Stimulated activated CD8-positive, alpha-beta memory T cell treated with anti-CD3 and anti-CD28 coated beads, Interleukin-7, amount 100 ng/mL, for 24 hours (primary cell): ENCODE results near the gene PIGH.
"Not testable (repeated sequence)": the region's sequence is repeated elsewhere in the genome, so short reads cannot be mapped to it uniquely, and the experiment has no call there.

ENCODE experiments used
- DNase-seq: peaks from one replicate; pipeline ENCODE4 v3.0.0-alpha.2; 2020; ENCODE audit warnings: low read depth

The PIGH gene

GRCh38 chr14:67551123-67551522 is 48.9 kb downstream of the PIGH start:
- DNase-seq, result no peak

GRCh38 chr14:67549734-67550133 is 50.3 kb downstream of the PIGH start:
- DNase-seq, result no peak

DNA sequence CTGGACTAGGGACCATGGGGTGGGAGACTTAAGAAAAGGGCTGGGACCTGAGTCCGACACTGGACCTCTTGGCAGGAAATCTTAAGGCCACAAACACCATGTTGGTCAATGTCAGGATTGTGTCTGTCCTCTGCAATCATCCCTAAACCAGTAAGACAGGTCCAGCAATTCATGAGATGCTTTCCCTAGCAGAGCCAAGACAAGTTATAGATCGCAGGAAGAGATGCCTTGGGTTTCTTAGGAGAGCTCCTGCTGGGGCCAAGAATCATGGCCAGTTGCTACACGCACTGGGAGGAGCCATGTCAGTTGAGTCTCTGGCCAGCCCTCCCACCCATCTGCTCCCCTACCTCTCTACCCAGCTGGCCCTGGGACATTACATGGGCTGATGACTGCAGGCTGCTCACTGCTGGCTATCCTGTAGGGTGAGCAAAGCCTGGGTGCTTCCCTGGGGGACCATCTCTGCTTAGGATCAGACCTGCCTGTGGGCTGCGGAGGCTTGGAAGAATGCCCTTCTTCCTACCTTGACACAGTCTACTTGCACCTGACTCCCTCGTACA is 52.8 kb downstream of the PIGH start:
- DNase-seq, result no peak

DNA sequence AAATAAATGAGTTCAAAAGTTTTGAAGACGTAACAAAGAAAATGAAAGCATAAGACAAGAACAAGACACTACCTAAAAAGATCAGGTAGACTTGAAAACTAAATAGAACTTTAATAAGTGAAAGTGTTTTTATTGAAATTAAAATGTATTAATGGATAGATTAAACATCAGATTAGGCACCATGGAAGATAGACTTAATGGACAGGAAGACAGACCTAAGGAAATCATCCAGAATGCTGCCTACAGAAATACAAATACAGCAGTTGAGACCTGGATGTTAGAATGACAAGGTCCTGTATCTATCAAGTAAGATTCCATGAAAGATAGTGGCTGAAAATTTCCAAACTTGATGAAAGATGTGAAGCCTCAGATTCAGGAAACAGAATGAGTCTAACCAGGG is 55.5 kb downstream of the PIGH start:
- DNase-seq, result no peak

DNA sequence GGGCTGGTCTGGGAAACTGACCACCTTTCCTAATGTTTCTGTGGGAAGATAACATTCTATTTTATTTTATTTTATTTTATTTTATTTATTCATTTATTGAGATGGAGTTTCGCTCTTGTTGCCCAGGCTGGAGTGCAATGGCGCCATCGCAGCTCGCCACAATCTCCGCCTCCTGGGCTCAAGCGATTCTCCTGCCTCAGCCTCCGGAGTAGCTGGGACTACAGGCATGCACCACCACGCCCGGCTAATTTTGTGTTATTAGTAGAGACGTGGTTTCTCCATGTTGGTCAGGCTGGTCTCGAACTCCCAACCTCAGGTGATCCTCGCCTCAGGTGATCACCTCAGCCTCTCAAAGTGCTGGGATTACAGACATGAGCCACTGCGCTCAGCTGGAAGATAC is 57.4 kb downstream of the PIGH start:
- not testable (repeated sequence) for DNase-seq

- no peak for DNase-seq
Observed at GRCh38 chr14:67541448-67542387, 58.4 kb downstream of the PIGH start.
